Measurements from ENCODE around the gene EGFL8. TPM values are rescaled to one million over a fixed set of nuclear protein-coding genes. Genes with fewer than 3 reads are reported as not detected.

EGFL8 gene
- polyA plus RNA-seq, 3 donors, result 24.9 to 42.0 (median 35.8) TPM

Other genes with a start within 250 kb of the EGFL8 start
- gene C2, start 236.9 kb upstream of the EGFL8 start, polyA plus RNA-seq (ENCODE audit: insufficient read length in 3 of 3), result 1 to 10 TPM; 3.3 to 4.8 (median 4.5) TPM
- gene CFB, start 218.5 kb upstream of the EGFL8 start, polyA plus RNA-seq (ENCODE audit: insufficient read length in 3 of 3), result 1 to 10 TPM; 4.3 to 8.4 (median 6.5) TPM
- 100 to 1,000 TPM in 1 of 3 donors, 10 to 100 TPM in 2; 95.7 to 107 (median 95.8) TPM for gene NELFE, start 205.6 kb upstream of the EGFL8 start, polyA plus RNA-seq (ENCODE audit: insufficient read length in 3 of 3)
- gene SKIC2, start 205.4 kb upstream of the EGFL8 start, polyA plus RNA-seq (ENCODE audit: insufficient read length in 3 of 3), result 10 to 100 TPM; 49.2 to 54.8 (median 50.5) TPM
- gene DXO, start 192.5 kb upstream of the EGFL8 start, polyA plus RNA-seq (ENCODE audit: insufficient read length in 3 of 3), result 10 to 100 TPM; 33.8 to 37.2 (median 35.1) TPM
- 10 to 100 TPM; 13.7 to 26.8 (median 16.1) TPM for gene C4A, start 182.5 kb upstream of the EGFL8 start, polyA plus RNA-seq (ENCODE audit: insufficient read length in 3 of 3)
- 10 to 100 TPM; 21.3 to 27.5 (median 22.2) TPM for gene C4B, start 149.8 kb upstream of the EGFL8 start, polyA plus RNA-seq (ENCODE audit: insufficient read length in 3 of 3)
- gene CYP21A2, start 126.2 kb upstream of the EGFL8 start, polyA plus RNA-seq (ENCODE audit: insufficient read length in 3 of 3), result 1 to 10 TPM in 2 of 3 donors, under 1 TPM in 1; 0.43 to 2.4 (median 1.8) TPM
- gene TNXB, start 55.3 kb upstream of the EGFL8 start, polyA plus RNA-seq (ENCODE audit: insufficient read length in 3 of 3), result 1 to 10 TPM; 4.3 to 5.6 (median 4.3) TPM
- gene ATF6B, start 36.3 kb upstream of the EGFL8 start, polyA plus RNA-seq (ENCODE audit: insufficient read length in 3 of 3), result 100 to 1,000 TPM in 1 of 3 donors, 10 to 100 TPM in 2; 89.8 to 114 (median 96.6) TPM
- 1 to 10 TPM; 7.9 to 9.4 (median 9.2) TPM for gene FKBPL, start 34.3 kb upstream of the EGFL8 start, polyA plus RNA-seq (ENCODE audit: insufficient read length in 3 of 3)
- 1 to 10 TPM; 2.2 to 3.9 (median 2.8) TPM for gene PRRT1, start 12.7 kb upstream of the EGFL8 start, polyA plus RNA-seq (ENCODE audit: insufficient read length in 3 of 3)
- gene PPT2, start 10.5 kb upstream of the EGFL8 start, polyA plus RNA-seq (ENCODE audit: insufficient read length in 3 of 3), result 10 to 100 TPM; 34.4 to 56.0 (median 44.0) TPM
- gene AGPAT1, start 11.5 kb downstream of the EGFL8 start, polyA plus RNA-seq (ENCODE audit: insufficient read length in 3 of 3), result 100 to 1,000 TPM; 108 to 122 (median 116) TPM
- gene RNF5, start 13.8 kb downstream of the EGFL8 start, polyA plus RNA-seq (ENCODE audit: insufficient read length in 3 of 3), result 100 to 1,000 TPM in 2 of 3 donors, 10 to 100 TPM in 1; 95.0 to 110 (median 110) TPM
- 10 to 100 TPM; 18.7 to 27.0 (median 26.8) TPM for gene AGER, start 19.7 kb downstream of the EGFL8 start, polyA plus RNA-seq (ENCODE audit: insufficient read length in 3 of 3)
- gene PBX2, start 25.6 kb downstream of the EGFL8 start, polyA plus RNA-seq (ENCODE audit: insufficient read length in 3 of 3), result 100 to 1,000 TPM; 180 to 191 (median 190) TPM
- gene GPSM3, start 28.0 kb downstream of the EGFL8 start, polyA plus RNA-seq (ENCODE audit: insufficient read length in 3 of 3), result 10 to 100 TPM; 10.0 to 12.9 (median 10.6) TPM
- gene NOTCH4, start 59.5 kb downstream of the EGFL8 start, polyA plus RNA-seq (ENCODE audit: insufficient read length in 3 of 3), result 10 to 100 TPM; 17.4 to 30.0 (median 24.5) TPM
- gene TSBP1, start 207.3 kb downstream of the EGFL8 start, polyA plus RNA-seq (ENCODE audit: insufficient read length in 3 of 3), result under 1 TPM; 0.11 to 0.74 (median 0.17) TPM
- 1 to 10 TPM; 1.4 to 3.9 (median 3.4) TPM for gene BTNL2, start 242.6 kb downstream of the EGFL8 start, polyA plus RNA-seq (ENCODE audit: insufficient read length in 3 of 3)

Data from renal pelvis (tissue), 3 donors.